Hepatocyte (in vitro differentiated cells): ENCODE measurements around the gene WNK1.

Experiments
- EZH2 ChIP-seq: fragments of 200-600 bp; sonication (generic); IDR thresholded peaks from 2 replicates; pipeline ENCODE4 v1.6.1; 2016; ENCODE audit warnings: antibody characterized with exemption, mild to moderate bottlenecking, borderline replicate concordance
- EZH2phosphoT487 ChIP-seq: fragments of 200-600 bp; sonication (generic); IDR thresholded peaks from one replicate; pipeline ENCODE4 v1.6.1; 2018; ENCODE audit warnings: antibody characterized with exemption, mild to moderate bottlenecking, low read depth, moderate library complexity; ENCODE audit not compliant: unreplicated experiment, severe bottlenecking
- TF ChIP-seq, protein P1 (sequence below): fragments of 200-600 bp; sonication (generic); IDR thresholded peaks from 2 replicates; pipeline ENCODE4 v1.5.1; 2016; ENCODE audit warnings: antibody characterized with exemption, mild to moderate bottlenecking; ENCODE audit not compliant: poor library complexity

- TF ChIP-seq EZH2 (no peak), EZH2phosphoT487 (no peak)
- TF ChIP-seq, protein P1, sequence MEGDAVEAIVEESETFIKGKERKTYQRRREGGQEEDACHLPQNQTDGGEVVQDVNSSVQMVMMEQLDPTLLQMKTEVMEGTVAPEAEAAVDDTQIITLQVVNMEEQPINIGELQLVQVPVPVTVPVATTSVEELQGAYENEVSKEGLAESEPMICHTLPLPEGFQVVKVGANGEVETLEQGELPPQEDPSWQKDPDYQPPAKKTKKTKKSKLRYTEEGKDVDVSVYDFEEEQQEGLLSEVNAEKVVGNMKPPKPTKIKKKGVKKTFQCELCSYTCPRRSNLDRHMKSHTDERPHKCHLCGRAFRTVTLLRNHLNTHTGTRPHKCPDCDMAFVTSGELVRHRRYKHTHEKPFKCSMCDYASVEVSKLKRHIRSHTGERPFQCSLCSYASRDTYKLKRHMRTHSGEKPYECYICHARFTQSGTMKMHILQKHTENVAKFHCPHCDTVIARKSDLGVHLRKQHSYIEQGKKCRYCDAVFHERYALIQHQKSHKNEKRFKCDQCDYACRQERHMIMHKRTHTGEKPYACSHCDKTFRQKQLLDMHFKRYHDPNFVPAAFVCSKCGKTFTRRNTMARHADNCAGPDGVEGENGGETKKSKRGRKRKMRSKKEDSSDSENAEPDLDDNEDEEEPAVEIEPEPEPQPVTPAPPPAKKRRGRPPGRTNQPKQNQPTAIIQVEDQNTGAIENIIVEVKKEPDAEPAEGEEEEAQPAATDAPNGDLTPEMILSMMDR: no peak
These were observed 11.5 kb upstream of the WNK1 start for GRCh38 chr12:740921-741320.
